ENCODE measurements around the gene PPP2R2B.
"Not testable (repeated sequence)": the region's sequence is repeated elsewhere in the genome, so short reads cannot be mapped to it uniquely, and the experiment has no call there.

The PPP2R2B gene

DNA sequence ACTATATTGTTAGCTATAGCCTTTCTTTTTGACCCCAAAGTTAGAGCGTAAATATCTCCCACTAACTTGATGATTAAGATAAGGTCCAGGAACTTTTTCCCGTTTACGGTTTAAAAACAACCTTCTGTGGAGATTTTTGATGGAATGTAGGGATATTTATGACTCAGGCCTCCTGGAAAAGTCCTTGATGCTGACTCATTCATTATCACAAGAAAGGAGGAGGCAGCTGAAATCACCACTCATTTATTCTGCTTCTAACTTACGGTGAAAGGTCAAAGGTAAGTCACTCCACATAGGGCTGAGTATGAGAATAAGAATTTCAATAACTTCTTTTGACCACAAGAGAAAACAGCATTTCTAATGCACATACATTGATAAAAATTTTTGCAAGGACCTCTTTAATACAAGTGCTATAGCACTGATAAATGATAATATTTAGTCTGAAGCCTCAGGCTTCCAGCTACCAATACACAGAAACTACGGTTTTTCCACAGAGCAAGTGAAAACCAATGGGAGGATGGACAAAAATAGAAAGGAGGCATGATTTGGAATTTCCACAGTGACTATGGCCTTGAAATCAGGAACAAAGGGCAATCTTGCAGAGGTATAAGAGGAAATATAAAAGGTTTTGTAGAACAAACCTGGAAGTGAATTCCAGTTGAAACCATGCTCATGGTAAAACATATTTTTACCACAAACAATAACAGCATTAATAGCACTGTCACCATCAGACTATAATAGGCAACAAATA, 146.5 kb downstream of the PPP2R2B start:
- TF ChIP-seq EZH2phosphoT487 (IDR thresholded peaks at IDR 0.05; ENCODE audit: low read length) (no peak), EZH2 (optimal IDR thresholded peaks at IDR 0.05; ENCODE audit: low read depth, low read length) (no peak)
- TF ChIP-seq, protein P1, sequence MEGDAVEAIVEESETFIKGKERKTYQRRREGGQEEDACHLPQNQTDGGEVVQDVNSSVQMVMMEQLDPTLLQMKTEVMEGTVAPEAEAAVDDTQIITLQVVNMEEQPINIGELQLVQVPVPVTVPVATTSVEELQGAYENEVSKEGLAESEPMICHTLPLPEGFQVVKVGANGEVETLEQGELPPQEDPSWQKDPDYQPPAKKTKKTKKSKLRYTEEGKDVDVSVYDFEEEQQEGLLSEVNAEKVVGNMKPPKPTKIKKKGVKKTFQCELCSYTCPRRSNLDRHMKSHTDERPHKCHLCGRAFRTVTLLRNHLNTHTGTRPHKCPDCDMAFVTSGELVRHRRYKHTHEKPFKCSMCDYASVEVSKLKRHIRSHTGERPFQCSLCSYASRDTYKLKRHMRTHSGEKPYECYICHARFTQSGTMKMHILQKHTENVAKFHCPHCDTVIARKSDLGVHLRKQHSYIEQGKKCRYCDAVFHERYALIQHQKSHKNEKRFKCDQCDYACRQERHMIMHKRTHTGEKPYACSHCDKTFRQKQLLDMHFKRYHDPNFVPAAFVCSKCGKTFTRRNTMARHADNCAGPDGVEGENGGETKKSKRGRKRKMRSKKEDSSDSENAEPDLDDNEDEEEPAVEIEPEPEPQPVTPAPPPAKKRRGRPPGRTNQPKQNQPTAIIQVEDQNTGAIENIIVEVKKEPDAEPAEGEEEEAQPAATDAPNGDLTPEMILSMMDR (IDR thresholded peaks at IDR 0.05; ENCODE audit: low read length), result no peak

GRCh38 chr5:146728746-146729145, 149.8 kb downstream of the PPP2R2B start:
- H4K20me1 ChIP-seq (ENCODE audit: insufficient read depth, low read length); H3K4me3 ChIP-seq (ENCODE audit: low read length); DNase-seq; H3K9me3 ChIP-seq (replicated peaks; ENCODE audit: insufficient read depth, low read length); H3K79me2 ChIP-seq (ENCODE audit: low read length); H3K4me2 ChIP-seq (ENCODE audit: low read depth, low read length); H3K27me3 ChIP-seq (replicated peaks; ENCODE audit: insufficient read depth, low read length); H3K36me3 ChIP-seq (replicated peaks; ENCODE audit: insufficient read depth, low read length); H3K9ac ChIP-seq (ENCODE audit: low read length); H3F3A ChIP-seq (ENCODE audit: insufficient read depth, low read length); H3K27ac ChIP-seq (ENCODE audit: low read length); H3K9me2 ChIP-seq (replicated peaks; ENCODE audit: insufficient read depth, low read length); H2AFZ ChIP-seq (ENCODE audit: low read length); H3K4me1 ChIP-seq (ENCODE audit: low read length): not testable (repeated sequence)

More for the DNA sequence above, 146.5 kb downstream of the PPP2R2B start:
- Histone ChIP-seq H3K4me1 (ENCODE audit: low read length) (no peaks in the 10 kb centered on the region), H4K20me1 (ENCODE audit: insufficient read depth, low read length) (no peaks in the 10 kb centered on the region), H3K9ac (ENCODE audit: low read length) (no peak overlapping the region), H3F3A (ENCODE audit: insufficient read depth, low read length) (no peaks in the 10 kb centered on the region), H3K9me2 (replicated peaks; ENCODE audit: insufficient read depth, low read length) (no peaks in the 10 kb centered on the region), H3K4me3 (ENCODE audit: low read length) (no peak overlapping the region), H3K4me2 (ENCODE audit: low read depth, low read length) (no peak overlapping the region), H3K79me2 (ENCODE audit: low read length) (no peaks in the 10 kb centered on the region), H3K9me3 (replicated peaks; ENCODE audit: insufficient read depth, low read length) (no peaks in the 10 kb centered on the region), H3K27ac (ENCODE audit: low read length) (no peak overlapping the region), H2AFZ (ENCODE audit: low read length) (no peak overlapping the region), H3K36me3 (replicated peaks; ENCODE audit: insufficient read depth, low read length) (no peaks in the 10 kb centered on the region), H3K27me3 (replicated peaks; ENCODE audit: insufficient read depth, low read length) (no peaks in the 10 kb centered on the region)
- DNase-seq, result no peak

DNA sequence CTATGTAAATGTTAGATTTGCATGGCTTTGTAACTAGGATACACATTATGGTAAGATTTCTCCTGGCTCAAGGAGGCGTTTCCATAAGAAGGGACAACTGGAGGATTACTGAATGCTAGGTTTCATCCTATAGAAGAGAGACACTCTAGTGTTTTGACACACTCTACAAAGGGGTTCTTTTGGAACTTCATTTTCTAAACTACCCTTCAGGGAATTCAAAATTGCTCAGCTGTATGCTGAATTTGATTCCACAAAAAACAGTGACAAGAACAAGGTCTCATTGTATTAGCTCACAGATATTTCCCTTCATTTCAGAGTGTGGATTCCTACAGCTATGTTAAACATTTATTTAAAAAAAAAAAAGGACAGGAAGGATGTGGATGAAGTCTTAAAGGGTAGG, 151.7 kb downstream of the PPP2R2B start:
- Histone ChIP-seq H3K9me3 (replicated peaks; ENCODE audit: insufficient read depth, low read length) (no peaks in the 10 kb centered on the region), H3K27me3 (replicated peaks; ENCODE audit: insufficient read depth, low read length) (no peaks in the 10 kb centered on the region), H3K27ac (ENCODE audit: low read length) (no peak overlapping the region), H3K9me2 (replicated peaks; ENCODE audit: insufficient read depth, low read length) (no peaks in the 10 kb centered on the region), H3K36me3 (replicated peaks; ENCODE audit: insufficient read depth, low read length) (no peaks in the 10 kb centered on the region), H3K4me2 (ENCODE audit: low read depth, low read length) (no peak overlapping the region), H4K20me1 (ENCODE audit: insufficient read depth, low read length) (no peaks in the 10 kb centered on the region), H3K9ac (ENCODE audit: low read length) (no peak overlapping the region), H2AFZ (ENCODE audit: low read length) (no peak overlapping the region), H3K4me1 (ENCODE audit: low read length) (no peaks in the 10 kb centered on the region), H3K79me2 (ENCODE audit: low read length) (no peaks in the 10 kb centered on the region), H3K4me3 (ENCODE audit: low read length) (no peak overlapping the region), H3F3A (ENCODE audit: insufficient read depth, low read length) (no peaks in the 10 kb centered on the region)
- TF ChIP-seq EZH2phosphoT487 (IDR thresholded peaks at IDR 0.05; ENCODE audit: low read length) (no peak), EZH2 (optimal IDR thresholded peaks at IDR 0.05; ENCODE audit: low read depth, low read length) (no peak)
- TF ChIP-seq, protein P1 (IDR thresholded peaks at IDR 0.05; ENCODE audit: low read length), result no peak
- DNase-seq, result no peak

GRCh38 chr5:146726020-146726419, 152.5 kb downstream of the PPP2R2B start:
- H3K27ac ChIP-seq (ENCODE audit: low read length), result no peak overlapping the region
- H4K20me1 ChIP-seq (ENCODE audit: insufficient read depth, low read length), result no peaks in the 10 kb centered on the region
- H3K9me3 ChIP-seq (replicated peaks; ENCODE audit: insufficient read depth, low read length), result no peaks in the 10 kb centered on the region
- no peaks in the 10 kb centered on the region for H3K36me3 ChIP-seq (replicated peaks; ENCODE audit: insufficient read depth, low read length)
- no peak for DNase-seq
- H3K4me3 ChIP-seq (ENCODE audit: low read length), result no peak overlapping the region
- H3K4me1 ChIP-seq (ENCODE audit: low read length), result no peaks in the 10 kb centered on the region
- TF ChIP-seq EZH2 (optimal IDR thresholded peaks at IDR 0.05; ENCODE audit: low read depth, low read length), result no peak
- TF ChIP-seq, protein P1 (IDR thresholded peaks at IDR 0.05; ENCODE audit: low read length), result no peak
- no peak for TF ChIP-seq EZH2phosphoT487 (IDR thresholded peaks at IDR 0.05; ENCODE audit: low read length)
- no peak overlapping the region for H3K9ac ChIP-seq (ENCODE audit: low read length)
- no peaks in the 10 kb centered on the region for H3K27me3 ChIP-seq (replicated peaks; ENCODE audit: insufficient read depth, low read length)
- H3K4me2 ChIP-seq (ENCODE audit: low read depth, low read length), result no peak overlapping the region
- no peaks in the 10 kb centered on the region for H3F3A ChIP-seq (ENCODE audit: insufficient read depth, low read length)
- H3K9me2 ChIP-seq (replicated peaks; ENCODE audit: insufficient read depth, low read length), result no peaks in the 10 kb centered on the region
- no peak overlapping the region for H2AFZ ChIP-seq (ENCODE audit: low read length)
- H3K79me2 ChIP-seq (ENCODE audit: low read length), result no peaks in the 10 kb centered on the region
